ENCODE data around the gene RPS6KL1.

RPS6KL1 gene

DNA sequence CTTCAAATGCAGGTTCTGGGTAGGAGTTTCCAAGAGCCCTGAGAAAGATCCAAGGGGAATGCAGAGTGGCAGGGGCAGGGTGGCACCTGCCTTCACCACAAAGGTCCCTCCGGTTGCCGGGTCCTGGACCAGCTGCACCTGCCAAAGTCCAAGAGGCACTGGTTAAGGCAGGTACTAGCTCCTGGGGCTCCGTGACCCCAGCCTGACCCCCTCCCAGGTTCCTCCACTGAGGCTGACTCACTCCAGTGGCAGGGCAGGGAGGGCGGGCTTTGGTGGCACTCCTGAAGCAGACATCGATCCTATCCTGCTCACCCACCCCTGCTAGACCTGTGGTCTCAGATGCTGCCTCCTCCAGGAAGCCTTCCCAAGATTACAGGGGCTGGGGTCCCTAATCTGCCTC, 11.4 kb downstream of the RPS6KL1 start:
- DNase-seq (ENCODE audit: low read depth), result no peak

DNA sequence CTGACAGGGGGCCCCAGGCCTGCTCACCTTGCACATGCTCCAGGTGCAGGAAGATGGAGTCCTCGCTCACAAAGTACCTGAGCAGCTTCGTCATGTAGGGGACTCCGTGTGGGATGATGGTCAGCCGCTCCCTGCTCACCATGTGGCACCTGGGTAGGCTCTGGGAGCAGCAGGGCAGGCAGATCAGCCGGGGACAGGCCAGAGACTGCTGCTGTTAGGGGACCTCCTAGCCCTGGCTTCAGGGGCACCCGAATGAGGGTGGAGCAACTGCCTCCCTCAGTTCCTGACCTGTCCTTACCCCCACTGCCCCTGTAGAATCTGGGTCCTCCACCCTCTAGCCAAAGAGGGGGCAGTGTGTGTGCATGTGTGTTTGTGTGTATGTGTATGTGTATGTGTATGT, 11.8 kb downstream of the RPS6KL1 start:
- DNase-seq (ENCODE audit: low read depth), result no peak

GRCh38 chr14:74910556-74910955, 12.5 kb downstream of the RPS6KL1 start:
- DNase-seq (ENCODE audit: low read depth), result no peak

DNA sequence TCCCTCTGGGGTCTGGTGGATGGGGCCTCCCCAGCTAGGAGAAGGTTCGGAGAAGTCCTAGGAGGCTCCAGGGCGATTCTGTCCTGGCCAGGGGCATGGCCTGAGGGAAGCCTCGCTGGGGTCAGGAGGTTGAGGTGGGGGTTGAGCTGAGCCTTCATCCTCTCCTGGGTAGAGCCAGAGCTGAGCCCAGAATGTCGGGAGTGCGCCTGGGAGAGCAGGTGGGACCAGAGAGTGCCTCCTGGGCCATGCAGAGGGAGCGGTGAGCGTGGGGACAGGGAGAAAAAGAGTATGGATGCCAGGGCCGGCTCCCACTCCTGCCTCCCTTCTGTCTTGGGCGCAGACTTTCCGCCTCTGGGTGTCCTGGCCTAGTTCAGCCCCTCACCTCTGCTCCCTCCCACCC, 13.1 kb downstream of the RPS6KL1 start:
- no peak for DNase-seq (ENCODE audit: low read depth)

GRCh38 chr14:74909501-74909900, 13.6 kb downstream of the RPS6KL1 start:
- no peak for DNase-seq (ENCODE audit: low read depth)

- no peak for DNase-seq (ENCODE audit: low read depth)
These were observed 14.2 kb downstream of the RPS6KL1 start for GRCh38 chr14:74908861-74909341.

GRCh38 chr14:74907744-74908143, 15.3 kb downstream of the RPS6KL1 start:
- DNase-seq (ENCODE audit: low read depth), result no peak

GRCh38 chr14:74906925-74907521, 16.0 kb downstream of the RPS6KL1 start:
- DNase-seq (ENCODE audit: low read depth), result no peak

DNA sequence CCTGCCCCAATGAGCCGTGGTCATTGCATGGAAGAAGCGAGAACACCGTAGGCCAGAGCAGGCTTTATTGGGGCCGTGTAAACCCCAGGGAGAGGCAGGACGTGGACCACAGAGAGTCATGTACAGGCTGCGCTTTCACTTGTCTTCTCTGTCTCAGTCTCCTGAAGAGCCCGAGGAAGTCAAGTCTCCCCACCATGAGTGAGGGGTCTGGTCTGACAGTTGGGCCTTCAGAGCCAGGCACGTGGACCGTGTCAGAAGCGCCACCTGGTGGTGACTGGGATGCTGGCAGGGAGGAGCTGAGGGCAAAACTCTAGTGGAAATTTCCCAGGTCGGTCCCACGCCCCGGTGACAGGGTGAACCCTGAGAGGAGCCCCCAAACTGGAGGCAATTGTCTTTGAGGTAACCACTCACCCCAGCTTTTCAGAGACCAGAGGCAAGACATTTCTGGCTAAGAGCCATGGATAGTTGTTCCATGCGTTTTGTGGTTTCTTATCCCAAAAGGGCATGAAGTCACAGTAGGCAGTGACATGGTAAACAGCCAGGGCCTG, 17.4 kb downstream of the RPS6KL1 start:
- DNase-seq (ENCODE audit: low read depth), result peak; percentile 72

GRCh38 chr14:74904635-74905503, 18.2 kb downstream of the RPS6KL1 start:
- no peak for DNase-seq (ENCODE audit: low read depth)

DNA sequence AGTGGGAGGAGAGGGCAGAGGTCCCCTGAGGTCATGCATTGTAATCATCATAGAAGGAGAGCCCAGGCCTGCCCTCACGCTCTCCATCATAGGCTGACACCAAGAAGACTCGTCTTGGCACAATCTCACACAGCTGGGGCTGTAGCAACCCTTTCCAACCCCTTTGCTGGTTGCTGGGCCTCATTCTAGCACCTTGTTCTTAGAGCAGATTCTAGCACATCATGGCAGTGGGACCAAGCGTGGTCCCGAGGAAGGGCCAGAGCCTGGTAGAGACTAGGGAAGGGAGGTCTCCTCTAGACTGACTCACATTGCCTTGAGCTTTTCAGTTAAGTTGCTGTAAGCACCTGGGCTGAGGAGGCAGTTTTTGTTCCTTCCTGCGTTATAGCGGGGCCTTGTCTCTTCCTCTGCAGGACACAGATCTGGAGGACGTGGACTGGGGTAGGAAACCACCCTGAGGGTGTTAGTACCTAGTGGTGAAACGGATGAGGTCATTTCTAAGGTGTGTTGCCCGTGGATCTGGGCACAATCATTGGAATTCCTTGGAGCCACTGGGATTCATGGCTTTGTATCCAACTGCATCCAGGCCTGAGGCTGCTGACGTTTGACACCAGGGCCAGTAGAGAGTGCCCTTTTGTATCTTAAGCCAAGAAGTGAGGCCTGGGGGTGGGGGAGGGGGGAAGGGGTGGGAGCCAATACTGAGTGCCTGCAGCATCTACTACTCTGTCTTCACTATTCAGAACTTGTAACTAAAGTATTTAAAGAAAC, 19.9 kb downstream of the RPS6KL1 start:
- no peak for DNase-seq (ENCODE audit: low read depth)

DNA sequence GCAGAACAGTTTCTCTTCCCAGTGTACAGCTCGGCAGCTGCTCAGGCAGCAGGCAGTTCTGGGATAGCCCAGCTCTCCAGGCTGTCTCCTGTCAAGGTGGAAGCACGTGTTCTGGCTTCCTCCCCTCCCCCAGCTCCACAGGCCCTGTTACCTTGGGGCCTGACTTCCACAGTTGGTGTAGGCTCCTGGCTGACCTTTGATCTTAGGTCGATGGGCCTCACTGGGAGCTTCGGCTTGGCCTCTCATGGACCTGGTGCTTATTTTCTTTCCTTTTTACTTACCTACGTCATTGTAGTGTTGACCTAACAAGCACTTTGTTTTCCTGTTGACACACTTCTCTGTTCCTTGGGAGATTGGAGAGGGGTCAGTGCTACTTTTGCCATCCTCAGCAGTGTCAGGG, 24.4 kb downstream of the RPS6KL1 start:
- DNase-seq (ENCODE audit: low read depth), result no peak

DNA sequence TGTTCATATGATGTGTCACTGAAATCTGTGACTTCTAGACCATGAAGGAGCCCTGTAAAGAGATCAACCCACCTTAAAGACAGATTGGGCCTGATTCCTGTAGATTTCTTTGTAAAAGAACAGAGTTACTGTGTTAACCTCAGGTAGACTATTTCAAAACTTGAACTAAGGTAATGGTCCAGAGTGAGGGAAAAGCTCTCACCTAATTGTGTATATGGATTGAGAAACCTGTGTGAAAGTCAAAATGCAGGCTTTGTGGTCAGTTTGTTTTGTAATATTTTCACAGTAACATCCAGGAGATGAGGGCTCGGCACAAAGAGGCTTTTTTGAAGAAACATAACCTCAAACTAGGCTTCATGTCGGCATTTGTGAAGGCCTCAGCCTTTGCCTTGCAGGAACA, 25.0 kb downstream of the RPS6KL1 start:
- DNase-seq (ENCODE audit: low read depth), result no peak

- no peak for DNase-seq (ENCODE audit: low read depth)
These were observed 25.4 kb downstream of the RPS6KL1 start for GRCh38 chr14:74897642-74898041.

DNA sequence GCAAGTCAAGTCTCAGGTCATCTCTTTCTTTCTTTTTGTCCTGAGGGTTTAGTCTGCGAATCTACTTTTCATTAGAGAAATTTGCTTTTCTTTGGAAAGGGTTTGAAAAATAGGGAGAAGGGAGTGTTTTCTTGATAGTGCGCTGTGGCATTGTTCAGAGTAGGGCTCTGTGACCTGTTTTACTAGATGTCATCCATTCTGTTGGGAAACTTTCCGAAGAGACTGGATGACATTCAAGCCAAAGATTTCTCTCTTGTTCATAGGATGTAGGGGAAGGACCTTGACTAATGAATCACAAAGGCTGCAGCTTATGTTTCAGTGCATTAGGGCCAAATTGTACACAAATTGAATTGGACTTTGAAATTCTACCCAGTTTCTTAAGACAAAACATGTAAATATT, 26.7 kb downstream of the RPS6KL1 start:
- DNase-seq (ENCODE audit: low read depth), result no peak

GRCh38 chr14:74893614-74894091, 29.4 kb downstream of the RPS6KL1 start:
- no peak for DNase-seq (ENCODE audit: low read depth)

- no peak for DNase-seq (ENCODE audit: low read depth)
These were observed 30.3 kb downstream of the RPS6KL1 start for GRCh38 chr14:74892745-74893144.

GRCh38 chr14:74891870-74892269, 31.2 kb downstream of the RPS6KL1 start:
- no peak for DNase-seq (ENCODE audit: low read depth)

GRCh38 chr14:74890262-74890661, 32.8 kb downstream of the RPS6KL1 start:
- no peak for DNase-seq (ENCODE audit: low read depth)

GRCh38 chr14:74888164-74889158, 34.6 kb downstream of the RPS6KL1 start:
- no peak for DNase-seq (ENCODE audit: low read depth)

- DNase-seq (ENCODE audit: low read depth), result no peak
These were observed 37.1 kb downstream of the RPS6KL1 start for GRCh38 chr14:74886001-74886400.
